GM12874 (cell line): Measurements from ENCODE around the gene TANGO6.
A peak's percentile ranks its signal among the peaks of the same experiment; 100 is the strongest.

Experiments used
- TF ChIP-seq, protein P1 (sequence below): IDR thresholded peaks from 2 replicates; pipeline ENCODE4 v1.5.1; 2011; ENCODE audit warnings: low read depth, mild to moderate bottlenecking, control low read depth, low read length, moderate library complexity; ENCODE audit not compliant: insufficient read depth

The TANGO6 gene

DNA sequence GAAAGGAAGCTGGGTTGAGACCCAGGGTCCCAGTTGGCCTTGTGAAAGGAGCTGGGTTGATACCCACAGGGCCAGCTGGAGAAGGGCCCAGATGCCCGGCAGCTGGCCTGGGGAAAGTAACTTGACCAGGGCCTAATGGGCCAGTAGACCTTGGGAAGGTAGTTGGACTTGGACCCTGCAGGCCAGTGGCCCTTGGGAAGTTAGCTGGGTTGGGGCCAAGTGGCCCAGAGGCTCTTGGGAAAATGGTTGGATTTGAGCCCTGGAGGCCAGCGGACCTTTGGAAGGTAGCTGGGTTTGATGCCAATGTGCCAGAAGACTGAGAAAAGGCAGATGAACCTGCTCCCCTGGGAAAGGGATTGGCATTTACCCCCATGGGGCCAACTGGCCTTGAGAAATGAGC, 275.7 kb downstream of the TANGO6 start:
- TF ChIP-seq, protein P1, sequence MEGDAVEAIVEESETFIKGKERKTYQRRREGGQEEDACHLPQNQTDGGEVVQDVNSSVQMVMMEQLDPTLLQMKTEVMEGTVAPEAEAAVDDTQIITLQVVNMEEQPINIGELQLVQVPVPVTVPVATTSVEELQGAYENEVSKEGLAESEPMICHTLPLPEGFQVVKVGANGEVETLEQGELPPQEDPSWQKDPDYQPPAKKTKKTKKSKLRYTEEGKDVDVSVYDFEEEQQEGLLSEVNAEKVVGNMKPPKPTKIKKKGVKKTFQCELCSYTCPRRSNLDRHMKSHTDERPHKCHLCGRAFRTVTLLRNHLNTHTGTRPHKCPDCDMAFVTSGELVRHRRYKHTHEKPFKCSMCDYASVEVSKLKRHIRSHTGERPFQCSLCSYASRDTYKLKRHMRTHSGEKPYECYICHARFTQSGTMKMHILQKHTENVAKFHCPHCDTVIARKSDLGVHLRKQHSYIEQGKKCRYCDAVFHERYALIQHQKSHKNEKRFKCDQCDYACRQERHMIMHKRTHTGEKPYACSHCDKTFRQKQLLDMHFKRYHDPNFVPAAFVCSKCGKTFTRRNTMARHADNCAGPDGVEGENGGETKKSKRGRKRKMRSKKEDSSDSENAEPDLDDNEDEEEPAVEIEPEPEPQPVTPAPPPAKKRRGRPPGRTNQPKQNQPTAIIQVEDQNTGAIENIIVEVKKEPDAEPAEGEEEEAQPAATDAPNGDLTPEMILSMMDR: no peak

DNA sequence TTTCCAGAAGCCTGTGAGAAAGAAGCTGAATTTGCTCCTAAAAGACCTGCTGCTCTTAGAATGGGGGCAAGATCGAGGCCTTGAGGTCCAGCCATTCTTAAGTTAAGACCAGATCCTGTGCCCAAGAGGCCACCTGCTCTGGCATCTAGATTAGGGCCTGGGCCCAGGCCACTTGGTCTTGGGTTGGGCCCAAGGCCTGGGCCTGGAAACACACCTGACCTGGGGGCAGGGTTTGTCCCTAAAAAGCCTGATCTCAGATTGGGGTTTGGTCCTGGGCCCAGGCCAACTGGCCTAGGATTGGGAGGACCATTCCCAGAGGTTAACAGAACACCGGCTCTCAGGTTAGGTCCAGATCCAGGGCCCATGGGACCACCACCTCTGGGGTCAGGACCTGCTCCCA, 276.2 kb downstream of the TANGO6 start:
- TF ChIP-seq, protein P1: no peak

DNA sequence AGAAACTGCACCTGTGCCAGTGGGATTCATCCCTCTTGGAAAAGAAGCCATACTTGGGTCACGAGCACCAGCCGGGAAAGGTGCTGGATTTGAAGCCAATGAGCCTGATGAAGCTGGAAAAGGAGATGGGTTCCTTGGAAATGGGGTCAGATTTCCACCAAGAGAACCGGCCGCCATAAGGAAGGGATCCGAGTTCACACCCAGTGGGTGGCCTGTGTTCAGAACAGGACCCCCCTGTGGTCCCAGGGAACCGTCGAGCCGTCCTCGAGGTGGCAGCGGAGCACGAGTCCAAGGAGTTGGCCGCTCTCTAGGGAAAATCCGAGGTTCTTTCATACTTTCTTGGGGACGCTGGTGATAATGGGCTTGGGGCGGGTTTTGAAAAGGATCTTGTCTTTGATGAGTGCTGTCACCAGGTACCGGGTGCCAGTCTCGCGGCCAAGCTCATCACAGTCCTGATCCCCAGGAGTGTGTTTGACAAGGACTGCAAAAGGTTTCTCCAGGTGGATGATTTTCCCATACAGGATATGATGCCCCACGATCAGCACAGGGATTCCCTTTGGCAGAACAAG, 276.8 kb downstream of the TANGO6 start:
- TF ChIP-seq, protein P1: no peak

GRCh38 chr16:69123910-69124309, 280.6 kb downstream of the TANGO6 start:
- TF ChIP-seq, protein P1: peak; percentile 46; the same call in 1 of the 2 replicates

- TF ChIP-seq, protein P1: no peak
Measured at GRCh38 chr16:69126221-69126620, 282.9 kb downstream of the TANGO6 start.

- TF ChIP-seq, protein P1: no peak
Measured at GRCh38 chr16:69127966-69128510, 284.7 kb downstream of the TANGO6 start.

DNA sequence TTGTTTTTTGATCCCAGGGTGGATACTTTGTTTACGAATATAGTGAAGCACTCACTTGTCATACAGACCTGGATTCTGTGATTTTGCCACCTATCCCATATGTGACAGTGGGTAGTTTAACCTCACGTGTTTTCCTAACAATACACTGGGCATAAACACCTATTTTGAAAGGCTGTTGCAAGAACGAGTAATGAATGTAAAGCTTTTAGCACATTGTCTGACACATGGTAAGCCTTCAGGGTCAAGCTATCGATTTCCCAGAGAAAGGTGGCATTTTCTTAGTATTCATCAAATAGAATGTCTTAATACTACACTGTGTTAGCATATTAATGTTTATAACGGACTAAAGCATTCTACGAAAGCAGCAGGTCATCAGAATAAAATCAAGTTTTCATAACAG, 287.1 kb downstream of the TANGO6 start:
- TF ChIP-seq, protein P1: no peak
